Endodermal cell (in vitro differentiated cells): Measurements from ENCODE around the gene CYB5D1. TPM values are rescaled to one million over a fixed set of nuclear protein-coding genes. Genes with fewer than 3 reads are reported as not detected.

Source experiments
- DNase-seq: peaks from one replicate; pipeline ENCODE4 v3.0.0-alpha.2; 2017
- H3K27ac ChIP-seq: 2 replicates; pipeline ENCODE4 v1.5.1; 2013; ENCODE audit warnings: mild to moderate bottlenecking, low read depth, low read length, moderate library complexity
- H3K27me3 ChIP-seq: 2 replicates; pipeline ENCODE4 v1.6.1; 2013; ENCODE audit warnings: mild to moderate bottlenecking, low read length, moderate library complexity; ENCODE audit not compliant: insufficient read depth, control insufficient read depth, poor library complexity, severe bottlenecking
- H3K36me3 ChIP-seq: 2 replicates; pipeline ENCODE4 v1.7.0; 2013; ENCODE audit warnings: mild to moderate bottlenecking, low read length, moderate library complexity; ENCODE audit not compliant: control insufficient read depth, insufficient read depth
- H3K4me1 ChIP-seq: one replicate; pipeline ENCODE4 v1.7.0; 2013; ENCODE audit warnings: low read length; ENCODE audit not compliant: control insufficient read depth, insufficient read depth
- H3K4me3 ChIP-seq: 2 replicates; pipeline ENCODE4 v1.5.1; 2013; ENCODE audit warnings: mild to moderate bottlenecking, low read length, moderate library complexity
- H3K9ac ChIP-seq: 2 replicates; pipeline ENCODE4 v1.6.1; 2013; ENCODE audit warnings: mild to moderate bottlenecking, low read length, moderate library complexity; ENCODE audit not compliant: poor library complexity, severe bottlenecking; ENCODE audit errors: extremely low read depth
- H3K9me3 ChIP-seq: 2 replicates; pipeline ENCODE4 v1.6.1; 2013; ENCODE audit warnings: mild to moderate bottlenecking, low read length, moderate library complexity; ENCODE audit not compliant: control insufficient read depth
- H3K27ac Mint-ChIP-seq: 2 replicates; pipeline ENCODE4 v1.8.0; 2020; ENCODE audit warnings: mixed read lengths
- H3K27me3 Mint-ChIP-seq: 2 replicates; pipeline ENCODE4 v1.8.0; 2021; ENCODE audit warnings: mild to moderate bottlenecking, mixed read lengths; ENCODE audit not compliant: insufficient read depth
- H3K36me3 Mint-ChIP-seq: 2 replicates; pipeline ENCODE4 v1.8.0; 2020; ENCODE audit warnings: low read depth, mixed read lengths
- H3K4me1 Mint-ChIP-seq: 2 replicates; pipeline ENCODE4 v1.8.0; 2020; ENCODE audit warnings: mixed read lengths
- H3K4me3 Mint-ChIP-seq: 2 replicates; pipeline ENCODE4 v1.8.0; 2020; ENCODE audit warnings: mild to moderate bottlenecking, moderate library complexity, mixed read lengths
- H3K9me3 Mint-ChIP-seq: 2 replicates; pipeline ENCODE4 v1.8.0; 2020; ENCODE audit warnings: mild to moderate bottlenecking, mixed read lengths
- WGBS, 2 experiments: methylation state at CpG; one replicate each; pipeline versions ENCODE4 v1.1.5 to v1.1.7; 2013; ENCODE audit warnings: missing lambda C conversion rate in 2 of 2, mixed read lengths in 1 of 2; ENCODE audit not compliant: insufficient coverage in 1 of 2, insufficient read length in 1 of 2; 5-methylcytosine and 5-hydroxymethylcytosine counted together
- total RNA-seq, 2 donors: library from RNA; stranded (reverse); fragmentation: NEBNext Ultra II Directional in 1 of 2; extraction: Animal tissue kit (Norgen Biotek cat#: 25700) in 1 of 2; gene quantifications; 2 replicates in 1 of 2; 3 replicates in 1 of 2; pipeline ENCODE4 v1.2.1, GENCODE V29; 2021
- TF ChIP-seq, protein P1 (sequence below): fragments of 200-600 bp; sonication (generic); conservative IDR thresholded peaks from 2 replicates; pipeline ENCODE4 v1.5.0; 2021; ENCODE audit warnings: antibody characterized with exemption, mild to moderate bottlenecking

CYB5D1 gene
- total RNA-seq, 2 donors from 2014 or later = 10.6 to 12.9 TPM

DNA sequence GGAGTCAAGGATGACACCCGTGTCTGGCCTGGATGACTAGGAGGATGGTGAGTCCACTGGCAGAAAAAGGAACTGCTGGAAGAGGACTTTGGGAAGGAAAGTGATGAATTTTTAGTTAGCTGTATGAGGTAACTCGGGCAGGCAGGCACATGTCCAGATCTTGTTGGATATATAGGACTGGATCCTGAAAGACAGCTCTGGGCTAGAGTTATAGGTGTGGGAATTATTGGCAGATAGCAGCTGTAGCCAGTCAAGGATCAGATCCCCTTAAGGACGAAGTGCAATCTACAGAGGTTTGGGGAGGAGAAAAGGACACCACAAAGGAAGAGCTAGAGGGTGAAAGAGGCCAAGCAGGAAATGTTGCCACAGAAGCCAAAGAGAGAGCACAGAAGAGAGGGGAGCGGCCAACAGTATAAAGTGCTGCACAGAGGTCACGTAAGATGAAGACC lies 10.1 kb downstream of the CYB5D1 start:
- peaks cover 41% of the 10 kb centered on the region for H3K36me3 ChIP-seq
- peak; percentile 10 for DNase-seq
- H3K4me1 ChIP-seq = no peaks in the 10 kb centered on the region
- H3K9me3 ChIP-seq = no peaks in the 10 kb centered on the region
- no peaks in the 10 kb centered on the region for H3K27me3 ChIP-seq
- H3K9ac ChIP-seq = no peak overlapping the region
- WGBS, 2 experiments = 94 to 95% methylated on average over 5 of the region's 5 CpGs
- Mint-ChIP-seq H3K4me3 (no peak overlapping the region), H3K36me3 (peaks cover 38% of the 10 kb centered on the region), H3K27me3 (no peaks in the 10 kb centered on the region), H3K4me1 (peaks cover 9% of the 10 kb centered on the region), H3K27ac (no peak overlapping the region), H3K9me3 (no peaks in the 10 kb centered on the region)
- no peak overlapping the region for H3K27ac ChIP-seq
- TF ChIP-seq, protein P1, sequence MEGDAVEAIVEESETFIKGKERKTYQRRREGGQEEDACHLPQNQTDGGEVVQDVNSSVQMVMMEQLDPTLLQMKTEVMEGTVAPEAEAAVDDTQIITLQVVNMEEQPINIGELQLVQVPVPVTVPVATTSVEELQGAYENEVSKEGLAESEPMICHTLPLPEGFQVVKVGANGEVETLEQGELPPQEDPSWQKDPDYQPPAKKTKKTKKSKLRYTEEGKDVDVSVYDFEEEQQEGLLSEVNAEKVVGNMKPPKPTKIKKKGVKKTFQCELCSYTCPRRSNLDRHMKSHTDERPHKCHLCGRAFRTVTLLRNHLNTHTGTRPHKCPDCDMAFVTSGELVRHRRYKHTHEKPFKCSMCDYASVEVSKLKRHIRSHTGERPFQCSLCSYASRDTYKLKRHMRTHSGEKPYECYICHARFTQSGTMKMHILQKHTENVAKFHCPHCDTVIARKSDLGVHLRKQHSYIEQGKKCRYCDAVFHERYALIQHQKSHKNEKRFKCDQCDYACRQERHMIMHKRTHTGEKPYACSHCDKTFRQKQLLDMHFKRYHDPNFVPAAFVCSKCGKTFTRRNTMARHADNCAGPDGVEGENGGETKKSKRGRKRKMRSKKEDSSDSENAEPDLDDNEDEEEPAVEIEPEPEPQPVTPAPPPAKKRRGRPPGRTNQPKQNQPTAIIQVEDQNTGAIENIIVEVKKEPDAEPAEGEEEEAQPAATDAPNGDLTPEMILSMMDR = no peak
- no peak overlapping the region for H3K4me3 ChIP-seq

DNA sequence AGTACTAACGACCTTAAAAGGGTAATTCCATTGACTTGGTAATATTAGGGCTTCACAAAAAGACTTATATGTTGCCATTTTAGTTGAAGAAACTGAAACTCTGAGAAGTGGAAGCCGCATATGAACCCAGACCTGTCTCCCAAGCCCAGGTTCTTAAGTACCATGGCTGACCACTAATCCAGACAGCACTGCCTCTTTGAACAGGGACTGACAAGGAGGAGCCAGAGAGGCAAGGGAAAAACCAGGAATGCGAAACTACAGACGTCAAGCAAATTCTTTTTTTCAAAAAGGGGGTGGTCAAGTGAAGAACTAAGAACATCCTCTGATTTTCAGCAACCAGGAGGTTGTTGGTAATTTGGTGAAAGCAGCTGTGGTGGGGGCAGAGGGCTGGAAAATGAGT lies 15.2 kb downstream of the CYB5D1 start:
- H3K36me3 Mint-ChIP-seq = peaks cover 31% of the 10 kb centered on the region

DNA sequence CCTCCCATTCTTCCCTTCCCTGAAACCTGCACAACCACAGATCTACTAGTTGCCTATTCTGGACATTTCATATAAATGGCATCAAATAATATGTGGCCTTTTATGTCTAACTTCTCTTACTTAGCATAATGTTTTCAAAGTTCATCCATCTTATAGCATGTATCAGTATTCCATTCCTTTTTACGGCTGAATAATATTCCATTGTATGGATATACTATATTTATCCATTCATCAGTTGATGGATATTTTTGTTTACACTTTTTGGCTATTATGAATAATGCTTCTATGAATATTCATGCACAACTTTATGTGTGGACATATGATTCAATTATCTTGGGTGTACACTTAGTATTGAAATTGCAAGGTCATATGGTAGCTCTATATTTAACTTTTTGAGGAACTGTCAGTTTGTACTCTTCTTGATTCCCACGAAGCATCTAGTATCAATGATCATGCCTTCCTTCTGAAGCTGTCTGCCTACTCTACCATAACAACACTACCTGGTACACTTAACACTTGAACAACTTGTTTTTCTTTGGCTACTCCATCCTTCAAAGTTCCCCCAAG lies 18.1 kb downstream of the CYB5D1 start:
- Mint-ChIP-seq H3K36me3 (peaks cover 31% of the 10 kb centered on the region), H3K4me1 (peaks cover 2% of the 10 kb centered on the region), H3K4me3 (no peak overlapping the region), H3K27me3 (no peaks in the 10 kb centered on the region), H3K27ac (no peak overlapping the region), H3K9me3 (no peaks in the 10 kb centered on the region)
- H3K36me3 ChIP-seq = peaks cover 83% of the 10 kb centered on the region
- H3K4me3 ChIP-seq = no peak overlapping the region
- no peak for DNase-seq
- H3K9me3 ChIP-seq = no peaks in the 10 kb centered on the region
- H3K27ac ChIP-seq = no peak overlapping the region
- WGBS, 2 experiments = 86 to 92% methylated on average over 1 of the region's 2 CpGs
- H3K4me1 ChIP-seq = no peaks in the 10 kb centered on the region
- TF ChIP-seq, protein P1 = no peak
- H3K9ac ChIP-seq = no peak overlapping the region
- no peaks in the 10 kb centered on the region for H3K27me3 ChIP-seq

More for the DNA sequence above, 15.2 kb downstream of the CYB5D1 start:
- no peak overlapping the region for H3K27ac ChIP-seq
- no peaks in the 10 kb centered on the region for H3K4me1 ChIP-seq
- TF ChIP-seq, protein P1 = no peak
- WGBS, 2 experiments = 86 to 96% methylated on average over 4 of the region's 4 CpGs
- H3K4me3 Mint-ChIP-seq = no peak overlapping the region
- peak; percentile 30 for DNase-seq
- H3K27me3 ChIP-seq = no peaks in the 10 kb centered on the region
- H3K4me1 Mint-ChIP-seq = peaks cover 2% of the 10 kb centered on the region
- H3K27ac Mint-ChIP-seq = no peak overlapping the region
- H3K9me3 ChIP-seq = no peaks in the 10 kb centered on the region
- H3K9ac ChIP-seq = no peak overlapping the region
- H3K36me3 ChIP-seq = peaks cover 62% of the 10 kb centered on the region
- H3K4me3 ChIP-seq = no peak overlapping the region
- H3K9me3 Mint-ChIP-seq = no peaks in the 10 kb centered on the region
- H3K27me3 Mint-ChIP-seq = no peaks in the 10 kb centered on the region
